NK-92 treated with Interleukin-12 subunit alpha and Interleukin-12 subunit beta, amount 100 ng/mL, for 24 hours (cell line): ENCODE data around the gene TBL1Y.
"Not testable (repeated sequence)": the region's sequence is repeated elsewhere in the genome, so short reads cannot be mapped to it uniquely, and the experiment has no call there.

Experiments
- DNase-seq: peaks from one replicate; lab custom pipeline; 2025; lab: John Stamatoyannopoulos, UW

TBL1Y gene

GRCh38 chrY:6972271-6972887, 61.9 kb downstream of the TBL1Y start:
- no peak for DNase-seq

GRCh38 chrY:6974971-6975370, 64.5 kb downstream of the TBL1Y start:
- no peak for DNase-seq

DNA sequence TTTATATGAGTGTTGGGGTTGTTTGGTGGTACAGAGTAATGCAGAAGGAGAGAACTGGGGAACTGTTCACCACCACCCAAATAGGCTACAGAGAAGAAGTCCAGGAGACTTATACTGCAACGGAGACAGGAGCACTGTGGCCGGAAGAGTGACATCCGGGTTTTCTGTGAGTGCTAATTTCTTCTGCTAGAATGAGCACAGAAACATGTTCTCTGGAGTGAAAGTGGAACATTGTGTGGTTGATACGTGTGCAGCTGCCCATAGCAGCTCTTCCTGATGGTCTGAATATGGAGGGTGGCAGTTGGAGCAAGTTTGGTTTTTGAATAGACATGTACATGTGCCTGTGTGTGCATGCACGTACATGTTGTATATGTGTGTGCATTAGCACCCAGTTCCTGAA, 67.3 kb downstream of the TBL1Y start:
- DNase-seq = no peak

GRCh38 chrY:6983221-6983620, 72.7 kb downstream of the TBL1Y start:
- no peak for DNase-seq

DNA sequence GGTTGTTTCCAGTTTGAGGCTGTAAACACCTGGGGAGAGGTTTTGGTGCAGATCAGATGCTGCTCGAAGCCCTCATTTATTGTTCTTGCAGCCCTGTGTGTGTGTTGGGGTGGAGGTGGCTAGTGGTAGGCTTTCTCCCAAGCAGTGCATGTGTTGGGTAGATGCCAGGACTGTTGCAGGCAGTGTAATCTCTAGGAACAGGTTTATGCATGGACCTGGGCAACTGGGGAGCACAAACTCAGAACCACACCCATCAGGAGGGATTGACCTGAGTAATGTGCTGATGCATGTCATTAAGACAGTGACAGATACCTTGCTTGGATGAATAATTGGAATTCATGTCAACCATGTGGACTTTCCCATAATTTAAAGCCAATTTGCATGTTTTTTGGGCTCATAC, 77.3 kb downstream of the TBL1Y start:
- no peak for DNase-seq

DNA sequence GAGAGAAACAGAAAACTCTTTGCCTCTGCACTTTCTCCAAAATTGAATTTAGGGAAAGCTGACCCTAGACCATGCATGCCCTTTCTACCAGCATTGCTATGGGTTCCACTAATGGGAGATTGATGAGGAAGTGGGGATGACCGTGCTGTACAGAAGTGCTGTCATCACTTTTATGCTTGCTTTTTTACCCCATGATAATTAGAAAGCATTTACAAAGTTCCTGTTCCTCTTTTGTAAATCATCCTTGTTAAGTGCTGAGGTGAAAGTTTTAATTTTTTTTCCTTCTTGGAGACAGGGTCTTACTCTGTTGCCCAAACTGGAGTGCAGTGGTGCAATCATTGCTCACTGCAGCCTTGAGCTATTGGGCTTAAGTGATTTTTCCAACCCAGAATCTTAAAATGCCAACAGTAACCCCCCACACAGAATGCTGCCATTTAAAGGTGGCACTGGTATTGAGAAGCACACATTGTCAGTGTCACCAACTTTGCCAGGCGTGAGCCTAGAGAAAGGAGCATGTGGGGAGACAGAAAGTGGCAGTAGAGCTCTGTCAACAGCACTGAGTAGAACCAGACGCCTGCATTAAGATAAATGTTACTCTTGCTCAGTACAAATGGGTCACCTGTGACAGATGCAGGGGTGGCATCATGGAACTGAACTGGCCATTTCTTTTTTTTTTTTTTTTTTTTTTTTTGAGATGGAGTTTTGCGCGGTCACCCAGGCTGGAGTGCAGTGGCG, 79.6 kb downstream of the TBL1Y start:
- DNase-seq = no peak

GRCh38 chrY:6992041-6992440, 81.5 kb downstream of the TBL1Y start:
- DNase-seq = no peak

GRCh38 chrY:6995987-6996386, 85.5 kb downstream of the TBL1Y start:
- DNase-seq = no peak

GRCh38 chrY:6997503-6998066, 87.1 kb downstream of the TBL1Y start:
- no peak for DNase-seq

GRCh38 chrY:6999905-7000304, 89.4 kb downstream of the TBL1Y start:
- no peak for DNase-seq

DNA sequence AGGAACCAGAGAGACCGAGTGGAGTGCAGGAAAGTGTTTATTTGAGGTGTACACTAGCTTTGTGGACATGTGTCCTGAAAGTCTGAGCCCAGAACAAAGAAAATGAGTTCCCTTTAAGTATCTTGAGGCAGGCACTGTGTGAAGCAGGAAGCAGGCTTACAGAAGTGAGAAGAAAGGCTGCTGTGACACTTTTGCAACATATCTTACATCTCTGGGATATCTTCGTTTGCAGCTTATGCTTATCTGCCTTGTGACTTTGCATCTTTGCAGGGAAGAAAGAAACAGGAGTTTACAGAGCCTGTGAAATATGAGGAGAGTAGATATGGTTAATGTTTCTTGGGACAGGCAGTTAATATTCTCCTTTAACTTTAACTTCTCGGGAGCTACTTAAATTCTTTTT, 92.1 kb downstream of the TBL1Y start:
- DNase-seq = no peak

DNA sequence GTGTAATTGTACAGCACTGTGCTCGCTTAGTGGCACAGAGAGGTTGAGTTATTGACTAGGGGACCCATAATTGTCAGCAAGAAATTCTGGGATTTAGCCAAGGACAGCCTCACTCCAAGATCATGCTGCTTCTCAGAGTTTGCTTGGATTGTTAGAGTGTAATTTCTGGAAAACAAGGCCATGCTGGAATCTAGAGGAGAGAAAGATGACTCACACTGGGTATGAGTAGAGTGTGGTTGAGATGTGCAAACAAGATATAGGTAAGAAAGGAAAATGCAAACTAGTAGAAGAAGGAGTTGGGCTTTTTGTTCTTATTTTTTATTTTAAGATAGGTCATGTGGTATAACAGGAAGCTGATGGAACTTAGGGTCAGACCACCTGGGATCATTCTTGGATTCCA, 97.4 kb downstream of the TBL1Y start:
- DNase-seq = no peak

GRCh38 chrY:7008578-7009355, 98.3 kb downstream of the TBL1Y start:
- no peak for DNase-seq

DNA sequence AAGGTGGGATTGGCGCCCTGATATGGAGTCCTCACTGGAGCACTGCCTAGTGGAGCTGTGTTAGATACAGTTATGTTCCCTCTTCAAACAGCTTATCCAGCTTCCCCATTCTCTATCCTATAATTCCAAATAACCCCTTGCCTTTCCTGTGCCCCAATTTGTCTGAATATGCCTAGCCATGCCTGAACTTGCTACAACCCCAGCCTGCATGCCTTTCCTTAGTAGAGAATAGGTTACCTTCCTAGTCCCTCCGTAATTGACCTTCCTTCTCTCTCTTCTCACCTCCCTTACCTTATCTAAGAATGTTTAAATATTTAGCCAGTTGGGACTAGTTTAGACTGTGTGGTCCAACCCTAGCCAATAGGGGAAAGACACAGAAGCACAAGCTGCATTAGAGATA, 102.6 kb downstream of the TBL1Y start:
- DNase-seq = no peak

- no peak for DNase-seq
Observed at GRCh38 chrY:7016521-7016920, 106.0 kb downstream of the TBL1Y start.

DNA sequence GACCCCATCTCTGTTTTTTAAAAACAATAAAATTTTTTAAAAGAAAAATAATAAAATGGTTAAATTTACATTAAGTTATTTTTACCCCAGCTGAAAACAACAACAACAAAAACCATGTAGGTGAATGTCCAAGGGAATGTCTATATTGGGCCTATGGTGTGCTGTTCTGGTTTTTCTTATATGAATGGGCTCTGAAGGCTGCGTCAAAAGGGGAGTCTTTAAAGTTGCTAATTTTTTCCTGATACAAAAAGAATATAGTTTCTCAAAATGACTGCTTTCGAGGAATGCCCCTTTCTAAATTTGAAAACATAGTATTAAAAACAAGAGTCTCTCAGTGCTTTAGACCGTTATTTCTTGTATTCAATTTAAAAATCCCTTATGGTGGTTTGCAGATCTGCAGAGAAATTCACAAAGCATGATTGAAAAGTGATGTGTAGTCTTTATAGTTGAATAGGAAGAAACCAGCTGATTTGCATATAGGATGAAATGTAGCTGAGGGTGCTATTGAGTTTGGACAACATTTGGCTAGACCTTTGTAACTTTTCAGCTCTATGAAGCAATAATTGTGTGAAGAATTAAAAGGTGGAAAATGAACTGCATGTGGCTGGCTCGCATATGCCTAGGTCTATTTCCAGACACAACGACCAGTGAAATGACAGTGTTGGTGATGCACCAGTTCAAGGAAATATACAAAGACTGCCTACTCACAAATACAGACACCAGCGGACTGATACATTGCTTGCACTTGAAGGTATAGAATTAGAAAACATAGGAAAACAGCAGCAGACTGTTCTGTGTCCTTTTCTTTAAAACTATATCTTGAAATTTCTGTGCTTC, 107.0 kb downstream of the TBL1Y start:
- DNase-seq = no peak

GRCh38 chrY:7039037-7039436, 128.5 kb downstream of the TBL1Y start:
- no peak for DNase-seq

- no peak for DNase-seq
Observed at GRCh38 chrY:7040662-7041061, 130.2 kb downstream of the TBL1Y start.

DNA sequence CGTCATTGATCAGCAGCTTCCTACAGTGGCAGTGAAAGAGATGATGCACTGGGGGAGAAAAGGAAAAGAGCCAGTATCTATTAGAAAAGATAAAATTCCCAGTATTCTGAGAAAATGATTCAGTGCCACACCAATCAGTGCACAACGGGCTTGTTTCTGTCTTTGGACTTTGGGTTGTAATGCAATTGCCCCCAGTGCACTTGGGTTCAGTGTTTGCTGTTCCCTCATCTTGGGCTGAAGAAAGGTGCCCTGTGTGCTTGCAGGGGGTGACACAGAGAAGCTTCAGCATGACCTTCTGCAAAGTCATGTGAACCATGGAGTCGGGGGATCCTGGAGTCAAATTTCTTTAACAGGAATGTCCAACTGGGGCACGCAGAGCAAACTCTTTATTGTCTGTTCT, 131.5 kb downstream of the TBL1Y start:
- no peak for DNase-seq

DNA sequence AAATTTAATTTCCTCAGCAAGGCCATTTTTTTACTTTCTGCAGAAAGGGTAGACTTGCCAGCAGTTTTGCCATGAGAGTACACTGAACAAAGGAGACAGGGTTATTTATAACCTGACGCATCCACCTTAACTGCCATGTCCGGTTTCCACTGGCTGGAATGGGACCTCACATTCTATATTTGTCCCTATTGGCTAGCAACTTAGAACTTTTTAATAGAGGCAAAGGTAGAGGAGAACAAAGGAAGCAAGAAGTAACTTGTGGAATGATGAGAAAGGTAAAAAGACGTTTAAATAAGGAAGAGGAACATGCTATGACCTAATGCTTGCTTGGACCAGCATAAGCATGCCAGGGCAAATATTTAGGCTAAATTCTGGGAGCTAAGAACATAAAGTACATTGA, 142.0 kb downstream of the TBL1Y start:
- DNase-seq = not testable (repeated sequence)

DNA sequence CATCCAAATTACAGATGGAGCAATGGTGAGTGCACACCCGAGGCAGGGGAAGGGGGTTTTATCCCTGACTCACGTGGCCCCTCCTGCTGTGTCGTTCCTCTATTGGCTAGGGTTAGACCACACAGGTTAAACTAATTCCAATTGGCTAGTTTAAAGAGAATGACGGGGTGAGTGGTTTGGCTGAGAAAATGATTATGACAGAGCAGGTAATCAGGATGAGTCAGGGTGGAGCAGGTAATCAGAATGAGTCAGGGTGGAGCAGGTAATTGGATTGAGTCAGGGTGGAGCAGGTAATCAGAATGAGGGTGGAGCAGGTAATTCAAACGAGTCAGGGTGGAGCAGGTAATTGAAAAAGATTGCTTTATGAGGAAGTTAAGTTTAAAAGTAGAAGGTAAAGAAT, 146.4 kb downstream of the TBL1Y start:
- no peak for DNase-seq

- no peak for DNase-seq
Observed at GRCh38 chrY:7078725-7079124, 168.2 kb downstream of the TBL1Y start.
